Measurements from ENCODE around the gene HOXA5. TPM values are rescaled to one million over a fixed set of nuclear protein-coding genes. Genes with fewer than 3 reads are reported as not detected.

Gene HOXA5
- total RNA-seq, 1 experiment from 2014 or later = 7.5 TPM

DNA sequence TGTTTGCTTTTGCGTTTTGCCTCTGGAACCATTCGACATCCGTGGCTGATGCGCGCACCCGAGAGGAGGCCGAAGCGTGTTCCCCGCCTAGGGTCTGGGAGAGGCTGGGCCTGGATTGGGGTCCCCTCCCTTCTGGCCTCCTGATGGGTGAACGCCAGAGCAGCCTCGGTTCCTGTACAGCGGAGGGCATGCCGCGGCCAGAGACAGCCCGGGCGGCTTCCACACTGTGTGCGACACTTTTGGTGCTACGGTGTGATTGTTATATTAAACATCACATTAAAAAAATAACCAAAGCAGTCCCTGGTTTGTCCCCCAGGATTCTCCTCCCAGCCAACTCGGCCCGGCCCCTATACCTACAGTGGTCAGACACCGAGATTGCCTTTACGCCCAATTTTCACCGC lies 16.7 kb upstream of the HOXA5 start:
- Histone ChIP-seq H3K27me3 (ENCODE audit: low read length) (no peaks in the 10 kb centered on the region), H2AFZ (ENCODE audit: low read length) (peak overlapping the region; percentile 91), H3K9me3 (ENCODE audit: low read length) (no peaks in the 10 kb centered on the region), H3K79me2 (ENCODE audit: low read length) (peaks cover 39% of the 10 kb centered on the region), H3K4me3 (ENCODE audit: low read length) (peak overlapping the region; percentile 84), H3F3A (ENCODE audit: low read length, unreplicated experiment) (peaks cover 5% of the 10 kb centered on the region), H4K20me1 (ENCODE audit: low read length) (peaks cover 20% of the 10 kb centered on the region), H3K9ac (ENCODE audit: low read length) (peak overlapping the region; percentile 84), H3K27ac (ENCODE audit: low read length) (peak overlapping the region; percentile 97), H3K4me1 (ENCODE audit: insufficient read depth, low read length) (peaks cover 20% of the 10 kb centered on the region), H3K9me2 (replicated peaks; ENCODE audit: low read length) (no peaks in the 10 kb centered on the region), H3K4me2 (ENCODE audit: low read length) (peak overlapping the region; percentile 93), H3K36me3 (ENCODE audit: low read depth, low read length) (peaks cover 23% of the 10 kb centered on the region)
- DNase-seq = peak; percentile 28
- BruUV-seq (replicated peaks) = no TSS peak
- ATAC-seq = peak; percentile 3
- CTCF ChIA-PET = interaction anchor here (0.6 to 2.4 kb wide), 6 partner anchors 10 to 791 kb away, joined by 3 to 26 read pairs (median 12); no protein-coding TSS in a partner anchor
- intact Hi-C loops (cut with micrococcal nuclease) = loop anchor here (2.0 to 5.0 kb wide), 5 partner anchors 493 to 1268 kb away; no protein-coding TSS in a partner anchor
- POLR2A ChIA-PET (ENCODE audit: unreplicated experiment) = no interaction called here
- TF ChIP-seq EZH2phosphoT487 (IDR thresholded peaks at IDR 0.05; ENCODE audit: borderline replicate concordance, low read length) = no peak
- TF ChIP-seq, protein P1, sequence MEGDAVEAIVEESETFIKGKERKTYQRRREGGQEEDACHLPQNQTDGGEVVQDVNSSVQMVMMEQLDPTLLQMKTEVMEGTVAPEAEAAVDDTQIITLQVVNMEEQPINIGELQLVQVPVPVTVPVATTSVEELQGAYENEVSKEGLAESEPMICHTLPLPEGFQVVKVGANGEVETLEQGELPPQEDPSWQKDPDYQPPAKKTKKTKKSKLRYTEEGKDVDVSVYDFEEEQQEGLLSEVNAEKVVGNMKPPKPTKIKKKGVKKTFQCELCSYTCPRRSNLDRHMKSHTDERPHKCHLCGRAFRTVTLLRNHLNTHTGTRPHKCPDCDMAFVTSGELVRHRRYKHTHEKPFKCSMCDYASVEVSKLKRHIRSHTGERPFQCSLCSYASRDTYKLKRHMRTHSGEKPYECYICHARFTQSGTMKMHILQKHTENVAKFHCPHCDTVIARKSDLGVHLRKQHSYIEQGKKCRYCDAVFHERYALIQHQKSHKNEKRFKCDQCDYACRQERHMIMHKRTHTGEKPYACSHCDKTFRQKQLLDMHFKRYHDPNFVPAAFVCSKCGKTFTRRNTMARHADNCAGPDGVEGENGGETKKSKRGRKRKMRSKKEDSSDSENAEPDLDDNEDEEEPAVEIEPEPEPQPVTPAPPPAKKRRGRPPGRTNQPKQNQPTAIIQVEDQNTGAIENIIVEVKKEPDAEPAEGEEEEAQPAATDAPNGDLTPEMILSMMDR (conservative IDR thresholded peaks at IDR 0.05; ENCODE audit: low read depth, low read length) = no peak
- no peak for TF ChIP-seq EZH2 (IDR thresholded peaks at IDR 0.05; ENCODE audit: low read length, unreplicated experiment)

DNA sequence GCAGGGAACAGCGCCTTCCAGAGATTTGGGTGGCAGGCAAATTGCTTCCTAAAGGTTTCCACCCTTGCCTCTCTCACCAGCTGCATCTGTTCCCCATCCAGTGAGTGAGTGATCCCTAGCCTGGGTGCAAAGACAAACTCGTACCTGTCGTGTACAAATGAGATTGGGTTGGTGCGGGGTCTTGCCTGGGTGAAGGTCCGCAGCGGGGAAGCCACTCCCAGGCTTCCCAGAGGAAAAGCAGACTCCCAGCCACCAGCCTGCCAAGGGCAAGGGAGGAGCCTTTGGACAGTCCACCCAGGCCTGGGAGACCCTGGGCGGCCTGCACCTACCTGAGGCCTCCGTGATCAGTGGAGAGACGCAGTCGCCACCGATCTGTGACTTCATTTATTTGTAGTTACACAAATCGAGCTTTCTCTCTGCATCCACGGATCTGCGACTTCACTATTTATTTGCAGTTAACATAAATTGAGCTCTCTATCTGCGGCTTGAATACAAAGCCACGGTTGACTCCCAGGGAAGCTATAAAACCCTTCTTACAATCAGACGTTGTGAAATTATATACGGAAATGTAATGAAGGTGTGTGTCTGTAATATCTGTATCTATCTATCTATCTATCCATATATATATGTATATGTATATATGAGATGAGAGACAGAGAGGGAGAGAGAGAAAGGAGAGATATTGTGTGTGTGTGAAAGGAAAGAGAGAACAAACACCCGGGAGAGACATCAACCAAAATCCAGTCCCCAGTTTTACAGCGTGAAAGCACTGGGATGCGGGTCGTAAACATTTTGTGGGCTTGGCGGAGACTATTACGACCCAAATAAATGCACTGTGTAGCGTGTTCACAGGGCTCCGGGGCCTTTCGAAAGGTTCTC lies 16.0 kb upstream of the HOXA5 start:
- ChIA-PET POLR2A (ENCODE audit: unreplicated experiment) (no interaction called here), CTCF (interaction anchor here (0.6 to 1.2 kb wide), 2 partner anchors 16 to 304 kb away, joined by 6 read pairs; no protein-coding TSS in a partner anchor)
- H3K9me3 ChIP-seq (ENCODE audit: low read length) = no peaks in the 10 kb centered on the region
- H3K27ac ChIP-seq (ENCODE audit: low read length) = peak overlapping the region; percentile 97
- ATAC-seq (peak; percentile 3), DNase-seq (peak; percentile 52)
- peak overlapping the region; percentile 84 for H3K9ac ChIP-seq (ENCODE audit: low read length)
- TF ChIP-seq, protein P1 (conservative IDR thresholded peaks at IDR 0.05; ENCODE audit: low read depth, low read length) = no peak
- no peak for TF ChIP-seq EZH2 (IDR thresholded peaks at IDR 0.05; ENCODE audit: low read length, unreplicated experiment)
- no peak for TF ChIP-seq EZH2phosphoT487 (IDR thresholded peaks at IDR 0.05; ENCODE audit: borderline replicate concordance, low read length)
- peak overlapping the region; percentile 84 for H3K4me3 ChIP-seq (ENCODE audit: low read length)
- H3K79me2 ChIP-seq (ENCODE audit: low read length) = peaks cover 33% of the 10 kb centered on the region
- H3K9me2 ChIP-seq (replicated peaks; ENCODE audit: low read length) = no peaks in the 10 kb centered on the region
- peak overlapping the region; percentile 91 for H2AFZ ChIP-seq (ENCODE audit: low read length)
- H3K27me3 ChIP-seq (ENCODE audit: low read length) = no peaks in the 10 kb centered on the region
- no TSS peak for BruUV-seq (replicated peaks)
- H4K20me1 ChIP-seq (ENCODE audit: low read length) = peaks cover 20% of the 10 kb centered on the region
- peak overlapping the region; percentile 93 for H3K4me2 ChIP-seq (ENCODE audit: low read length)
- H3K36me3 ChIP-seq (ENCODE audit: low read depth, low read length) = peaks cover 20% of the 10 kb centered on the region
- intact Hi-C loops (cut with micrococcal nuclease) = loop anchor here (2.0 to 5.0 kb wide), 6 partner anchors 61 to 1267 kb away; no protein-coding TSS in a partner anchor
- H3F3A ChIP-seq (ENCODE audit: low read length, unreplicated experiment) = peaks cover 5% of the 10 kb centered on the region
- H3K4me1 ChIP-seq (ENCODE audit: insufficient read depth, low read length) = peaks cover 20% of the 10 kb centered on the region

All from PC-3 (cell line).